Stimulated activated CD4-positive, alpha-beta T cell treated with anti-CD3 and anti-CD28 coated beads, Interleukin-2, amount 100 ng/mL, for 48 hours (primary cell): Measurements from ENCODE around the gene RPS6KA2.
"Not testable (repeated sequence)": the region's sequence is repeated elsewhere in the genome, so short reads cannot be mapped to it uniquely, and the experiment has no call there.

Experiments
- DNase-seq, 2 donors: peaks; one replicate each; pipeline ENCODE4 v3.0.0-alpha.2; 2020

Gene RPS6KA2

GRCh38 chr6:166655713-166656229, 28.7 kb upstream of the RPS6KA2 start:
- no peak for DNase-seq

- no peak for DNase-seq
Measured at GRCh38 chr6:166655251-166655650, 28.2 kb upstream of the RPS6KA2 start.

GRCh38 chr6:166654573-166654972, 27.5 kb upstream of the RPS6KA2 start:
- DNase-seq, result no peak

GRCh38 chr6:166653639-166653941, 26.5 kb upstream of the RPS6KA2 start:
- no peak for DNase-seq

- DNase-seq, result no peak
Measured at GRCh38 chr6:166650824-166651807, 24.1 kb upstream of the RPS6KA2 start.

GRCh38 chr6:166650047-166650446, 23.0 kb upstream of the RPS6KA2 start:
- DNase-seq, result no peak

- DNase-seq, result no peak
Measured at GRCh38 chr6:166648846-166649245, 21.8 kb upstream of the RPS6KA2 start.

GRCh38 chr6:166647896-166648295, 20.8 kb upstream of the RPS6KA2 start:
- DNase-seq, result no peak

- no peak for DNase-seq
Measured at GRCh38 chr6:166646716-166647115, 19.7 kb upstream of the RPS6KA2 start.

- DNase-seq, result no peak
Measured at GRCh38 chr6:166645896-166646295, 18.8 kb upstream of the RPS6KA2 start.

- no peak for DNase-seq
Measured at GRCh38 chr6:166644681-166645080, 17.6 kb upstream of the RPS6KA2 start.

- DNase-seq, result no peak
Measured at GRCh38 chr6:166643891-166644590, 17.0 kb upstream of the RPS6KA2 start.

GRCh38 chr6:166642646-166643045, 15.6 kb upstream of the RPS6KA2 start:
- no peak for DNase-seq

GRCh38 chr6:166640342-166641043, 13.4 kb upstream of the RPS6KA2 start:
- DNase-seq, result no peak

GRCh38 chr6:166639921-166640320, 12.9 kb upstream of the RPS6KA2 start:
- no peak for DNase-seq

- DNase-seq, result no peak
Measured at GRCh38 chr6:166638573-166638964, 11.5 kb upstream of the RPS6KA2 start.

- DNase-seq, result no peak
Measured at GRCh38 chr6:166637812-166638572, 10.9 kb upstream of the RPS6KA2 start.

- no peak for DNase-seq
Measured at GRCh38 chr6:166636934-166637333, 9.9 kb upstream of the RPS6KA2 start.

GRCh38 chr6:166636191-166636933, 9.3 kb upstream of the RPS6KA2 start:
- no peak for DNase-seq

GRCh38 chr6:166635013-166635970, 8.2 kb upstream of the RPS6KA2 start:
- no peak for DNase-seq

GRCh38 chr6:166634581-166634980, 7.5 kb upstream of the RPS6KA2 start:
- DNase-seq, result not testable (repeated sequence)
